ENCODE data around the gene ING3. TPM values are rescaled to one million over a fixed set of nuclear protein-coding genes. Genes with fewer than 3 reads are reported as not detected.

The ING3 gene
- total RNA-seq, 2 experiments from 2014 or later: 23.4 to 26.5 TPM

GRCh38 chr7:120989257-120990220 lies 39.0 kb downstream of the ING3 start:
- ChIA-PET CTCF (interaction anchor here (0.8 to 6.7 kb wide), 7 partner anchors 9 to 119 kb away, joined by 3 to 57 read pairs (median 5); no protein-coding TSS in a partner anchor), POLR2A (no interaction called here)
- intact Hi-C loops (cut with DNase I, micrococcal nuclease): loop anchor here (2.0 to 10.0 kb wide), 4 partner anchors 39 to 1005 kb away; partner anchors contain the start of gene ING3 (in 1 of the 2)
- no peak for DNase-seq
- peak overlapping the region; percentile 53 for H3K4me3 Mint-ChIP-seq
- H3K4me1 Mint-ChIP-seq: peaks cover 17% of the 10 kb centered on the region
- no peak for ATAC-seq
- no peak overlapping the region for H3K27ac Mint-ChIP-seq
- H3K36me3 Mint-ChIP-seq (ENCODE audit: low read depth): no peaks in the 10 kb centered on the region
- H3K27me3 Mint-ChIP-seq: peaks cover 40% of the 10 kb centered on the region
- H3K9me3 Mint-ChIP-seq (ENCODE audit: low read depth): no peaks in the 10 kb centered on the region

- ATAC-seq (no peak), DNase-seq (no peak)
- ChIA-PET CTCF (interaction anchor here (1.0 to 6.7 kb wide), 4 partner anchors 12 to 118 kb away, joined by 3 to 57 read pairs (median 8); no protein-coding TSS in a partner anchor), POLR2A (no interaction called here)
- H3K9me3 Mint-ChIP-seq (ENCODE audit: low read depth): no peaks in the 10 kb centered on the region
- intact Hi-C loops (cut with DNase I, micrococcal nuclease): no loop called here
- no peak overlapping the region for H3K27ac Mint-ChIP-seq
- no peaks in the 10 kb centered on the region for H3K36me3 Mint-ChIP-seq (ENCODE audit: low read depth)
- H3K27me3 Mint-ChIP-seq: peaks cover 40% of the 10 kb centered on the region
- peaks cover 24% of the 10 kb centered on the region for H3K4me1 Mint-ChIP-seq
- no peak overlapping the region for H3K4me3 Mint-ChIP-seq
Measured at GRCh38 chr7:120990468-120991118, 40.0 kb downstream of the ING3 start.

- H3K9me3 Mint-ChIP-seq (ENCODE audit: low read depth): no peaks in the 10 kb centered on the region
- POLR2A ChIA-PET: no interaction called here
- CTCF ChIA-PET: interaction anchor here (3.1 to 6.7 kb wide), 2 partner anchors 92 to 117 kb away, joined by 14 to 57 read pairs; no protein-coding TSS in a partner anchor
- H3K36me3 Mint-ChIP-seq (ENCODE audit: low read depth): no peaks in the 10 kb centered on the region
- DNase-seq (no peak), ATAC-seq (no peak)
- H3K4me3 Mint-ChIP-seq: no peak overlapping the region
- peaks cover 29% of the 10 kb centered on the region for H3K4me1 Mint-ChIP-seq
- H3K27ac Mint-ChIP-seq: no peak overlapping the region
- intact Hi-C loops (cut with DNase I, micrococcal nuclease): no loop called here
- H3K27me3 Mint-ChIP-seq: peaks cover 40% of the 10 kb centered on the region
Measured at GRCh38 chr7:120991161-120991560, 40.6 kb downstream of the ING3 start.

GRCh38 chr7:120991581-120991980 lies 41.0 kb downstream of the ING3 start:
- H3K27ac Mint-ChIP-seq: no peak overlapping the region

GRCh38 chr7:120992272-120992964 lies 41.8 kb downstream of the ING3 start:
- DNase-seq: no peak
- ChIA-PET CTCF (no interaction called here), POLR2A (no interaction called here)
- Mint-ChIP-seq H3K27me3 (peaks cover 32% of the 10 kb centered on the region), H3K9me3 (ENCODE audit: low read depth) (no peaks in the 10 kb centered on the region), H3K27ac (no peak overlapping the region), H3K36me3 (ENCODE audit: low read depth) (no peaks in the 10 kb centered on the region), H3K4me1 (peaks cover 37% of the 10 kb centered on the region), H3K4me3 (no peak overlapping the region)
- intact Hi-C loops (cut with DNase I, micrococcal nuclease): no loop called here
- no peak for ATAC-seq

More at GRCh38 chr7:120991581-120991980, 41.0 kb downstream of the ING3 start:
- ATAC-seq: no peak
- intact Hi-C loops (cut with DNase I, micrococcal nuclease): no loop called here
- Mint-ChIP-seq H3K4me3 (no peak overlapping the region), H3K9me3 (ENCODE audit: low read depth) (no peaks in the 10 kb centered on the region), H3K27me3 (peaks cover 37% of the 10 kb centered on the region), H3K4me1 (peaks cover 32% of the 10 kb centered on the region), H3K36me3 (ENCODE audit: low read depth) (no peaks in the 10 kb centered on the region)
- CTCF ChIA-PET: interaction anchor here (3.1 kb wide), 1 partner anchor 117 kb away, joined by 14 read pairs; no protein-coding TSS in a partner anchor
- DNase-seq: no peak
- POLR2A ChIA-PET: no interaction called here

- Mint-ChIP-seq H3K4me3 (no peak overlapping the region), H3K27ac (no peak overlapping the region), H3K9me3 (ENCODE audit: low read depth) (no peaks in the 10 kb centered on the region), H3K4me1 (peaks cover 33% of the 10 kb centered on the region), H3K27me3 (peaks cover 26% of the 10 kb centered on the region), H3K36me3 (ENCODE audit: low read depth) (no peaks in the 10 kb centered on the region)
- DNase-seq: no peak
- no peak for ATAC-seq
- CTCF ChIA-PET: no interaction called here
- intact Hi-C loops (cut with DNase I, micrococcal nuclease): no loop called here
- POLR2A ChIA-PET: no interaction called here
Measured at GRCh38 chr7:120992965-120993494, 42.5 kb downstream of the ING3 start.

- Mint-ChIP-seq H3K36me3 (ENCODE audit: low read depth) (no peaks in the 10 kb centered on the region), H3K27ac (no peak overlapping the region), H3K4me3 (no peak overlapping the region), H3K9me3 (ENCODE audit: low read depth) (no peaks in the 10 kb centered on the region), H3K4me1 (peaks cover 28% of the 10 kb centered on the region), H3K27me3 (peaks cover 21% of the 10 kb centered on the region)
- intact Hi-C loops (cut with DNase I, micrococcal nuclease): no loop called here
- DNase-seq (no peak), ATAC-seq (no peak)
- POLR2A ChIA-PET: no interaction called here
- CTCF ChIA-PET: no interaction called here
Measured at GRCh38 chr7:120993553-120994191, 43.1 kb downstream of the ING3 start.

GRCh38 chr7:120994512-120995410 lies 44.2 kb downstream of the ING3 start:
- ATAC-seq (no peak), DNase-seq (no peak)
- H3K27me3 Mint-ChIP-seq: peaks cover 10% of the 10 kb centered on the region
- H3K36me3 Mint-ChIP-seq (ENCODE audit: low read depth): no peaks in the 10 kb centered on the region
- no peak overlapping the region for H3K27ac Mint-ChIP-seq
- no peak overlapping the region for H3K4me3 Mint-ChIP-seq
- H3K9me3 Mint-ChIP-seq (ENCODE audit: low read depth): no peaks in the 10 kb centered on the region
- POLR2A ChIA-PET: no interaction called here
- CTCF ChIA-PET: interaction anchor here (1.3 kb wide), 1 partner anchor 9 kb away, joined by 3 read pairs; no protein-coding TSS in a partner anchor
- intact Hi-C loops (cut with DNase I, micrococcal nuclease): no loop called here
- H3K4me1 Mint-ChIP-seq: peaks cover 23% of the 10 kb centered on the region

- Mint-ChIP-seq H3K4me3 (no peak overlapping the region), H3K4me1 (peaks cover 28% of the 10 kb centered on the region), H3K36me3 (ENCODE audit: low read depth) (no peaks in the 10 kb centered on the region), H3K9me3 (ENCODE audit: low read depth) (no peaks in the 10 kb centered on the region), H3K27ac (no peak overlapping the region), H3K27me3 (peaks cover 6% of the 10 kb centered on the region)
- CTCF ChIA-PET: no interaction called here
- intact Hi-C loops (cut with DNase I, micrococcal nuclease): no loop called here
- ATAC-seq: no peak
- POLR2A ChIA-PET: no interaction called here
- no peak for DNase-seq
Measured at GRCh38 chr7:120995654-120996053, 45.1 kb downstream of the ING3 start.

GRCh38 chr7:120996333-120996987 lies 45.9 kb downstream of the ING3 start:
- H3K27ac Mint-ChIP-seq: no peak overlapping the region
- no peaks in the 10 kb centered on the region for H3K36me3 Mint-ChIP-seq (ENCODE audit: low read depth)
- H3K4me3 Mint-ChIP-seq: no peak overlapping the region
- CTCF ChIA-PET: interaction anchor here (0.7 kb wide), 1 partner anchor 10 kb away, joined by 3 read pairs; no protein-coding TSS in a partner anchor
- POLR2A ChIA-PET: no interaction called here
- no peak for ATAC-seq
- peaks cover 4% of the 10 kb centered on the region for H3K27me3 Mint-ChIP-seq
- no peaks in the 10 kb centered on the region for H3K9me3 Mint-ChIP-seq (ENCODE audit: low read depth)
- H3K4me1 Mint-ChIP-seq: peaks cover 28% of the 10 kb centered on the region
- intact Hi-C loops (cut with DNase I, micrococcal nuclease): no loop called here
- DNase-seq: no peak
